KMS-11 (cell line): ENCODE results near the gene ZC3H6.

Experiments used
- H2AFZ ChIP-seq: fragments of 200-600 bp; sonication (generic); 2 replicates; pipeline ENCODE4 v1.6.1; 2016; ENCODE audit warnings: antibody characterized with exemption, mixed run types, low read depth
- H3K27ac ChIP-seq: fragments of 200-600 bp; sonication (generic); 2 replicates; pipeline ENCODE4 v1.6.1; 2016; ENCODE audit warnings: mild to moderate bottlenecking, mixed run types
- H3K27me3 ChIP-seq: fragments of 200-600 bp; sonication (generic); 2 replicates; pipeline ENCODE4 v1.6.1; 2017; ENCODE audit warnings: mild to moderate bottlenecking, low read depth, mixed run types, moderate library complexity; ENCODE audit not compliant: insufficient read depth
- H3K36me3 ChIP-seq: fragments of 200-600 bp; sonication (generic); 2 replicates; pipeline ENCODE4 v1.6.1; 2017; ENCODE audit warnings: mild to moderate bottlenecking, mixed run types; ENCODE audit not compliant: insufficient read depth
- H3K4me1 ChIP-seq: fragments of 200-600 bp; sonication (generic); 2 replicates; pipeline ENCODE4 v1.6.1; 2016; ENCODE audit warnings: mild to moderate bottlenecking, low read depth, mixed run types; ENCODE audit not compliant: poor library complexity, severe bottlenecking
- H3K4me2 ChIP-seq: fragments of 200-600 bp; sonication (generic); 2 replicates; pipeline ENCODE4 v1.7.0; 2016; ENCODE audit warnings: mild to moderate bottlenecking, mixed run types
- H3K4me3 ChIP-seq: fragments of 200-600 bp; sonication (generic); IDR thresholded peaks from 2 replicates; pipeline ENCODE4 v1.6.1; 2017; ENCODE audit warnings: low read depth, low read length, mixed read lengths; ENCODE audit not compliant: insufficient read depth
- H3K79me2 ChIP-seq: fragments of 200-600 bp; sonication (generic); 2 replicates; pipeline ENCODE4 v1.6.1; 2016; ENCODE audit warnings: low read depth, mixed run types; ENCODE audit not compliant: insufficient read depth
- H3K9ac ChIP-seq: fragments of 200-600 bp; sonication (generic); 2 replicates; pipeline ENCODE4 v1.6.1; 2016; ENCODE audit warnings: mild to moderate bottlenecking, mixed run types
- H4K20me1 ChIP-seq: fragments of 200-600 bp; sonication (generic); 2 replicates; pipeline ENCODE4 v1.6.1; 2016; ENCODE audit warnings: mild to moderate bottlenecking, mixed run types; ENCODE audit not compliant: insufficient read depth
- CTCF ChIP-seq: fragments of 200-600 bp; sonication (generic); conservative IDR thresholded peaks from 2 replicates; pipeline ENCODE4 v1.6.1; 2017; ENCODE audit warnings: low read depth, mild to moderate bottlenecking, antibody characterized with exemption, low read length, moderate library complexity, mixed read lengths

ZC3H6 gene

GRCh38 chr2:112310906-112311305 is 35.5 kb downstream of the ZC3H6 start:
- H3K4me3 ChIP-seq = no peak overlapping the region
- no peak for TF ChIP-seq CTCF
- H3K27me3 ChIP-seq = no peaks in the 10 kb centered on the region
- H2AFZ ChIP-seq = no peak overlapping the region
- no peak overlapping the region for H3K9ac ChIP-seq
- no peaks in the 10 kb centered on the region for H3K79me2 ChIP-seq
- no peak overlapping the region for H3K27ac ChIP-seq
- H3K4me2 ChIP-seq = no peak overlapping the region
- no peaks in the 10 kb centered on the region for H3K36me3 ChIP-seq
- H4K20me1 ChIP-seq = no peaks in the 10 kb centered on the region
- H3K4me1 ChIP-seq = no peaks in the 10 kb centered on the region

- Histone ChIP-seq H3K4me3 (no peak overlapping the region), H3K27me3 (no peaks in the 10 kb centered on the region)
- no peak for TF ChIP-seq CTCF
Measured at GRCh38 chr2:112311932-112312331, 36.5 kb downstream of the ZC3H6 start.

GRCh38 chr2:112312821-112313220 is 37.4 kb downstream of the ZC3H6 start:
- Histone ChIP-seq H3K9ac (no peak overlapping the region), H3K79me2 (no peaks in the 10 kb centered on the region), H3K36me3 (no peaks in the 10 kb centered on the region), H3K4me3 (no peak overlapping the region), H2AFZ (no peak overlapping the region), H3K4me1 (no peaks in the 10 kb centered on the region), H3K27ac (no peak overlapping the region), H4K20me1 (no peaks in the 10 kb centered on the region), H3K4me2 (no peak overlapping the region), H3K27me3 (no peaks in the 10 kb centered on the region)
- no peak for TF ChIP-seq CTCF

More at GRCh38 chr2:112311932-112312331, 36.5 kb downstream of the ZC3H6 start:
- H4K20me1 ChIP-seq = no peaks in the 10 kb centered on the region
- H3K36me3 ChIP-seq = no peaks in the 10 kb centered on the region
- H3K27ac ChIP-seq = no peak overlapping the region
- H3K4me2 ChIP-seq = no peak overlapping the region
- no peak overlapping the region for H2AFZ ChIP-seq
- no peaks in the 10 kb centered on the region for H3K79me2 ChIP-seq
- no peaks in the 10 kb centered on the region for H3K4me1 ChIP-seq
- no peak overlapping the region for H3K9ac ChIP-seq

- H3K4me2 ChIP-seq = no peak overlapping the region
- no peaks in the 10 kb centered on the region for H4K20me1 ChIP-seq
- TF ChIP-seq CTCF = no peak
- H3K79me2 ChIP-seq = no peaks in the 10 kb centered on the region
- H3K4me1 ChIP-seq = no peaks in the 10 kb centered on the region
- no peaks in the 10 kb centered on the region for H3K36me3 ChIP-seq
- no peak overlapping the region for H3K27ac ChIP-seq
- H3K27me3 ChIP-seq = no peaks in the 10 kb centered on the region
- H3K4me3 ChIP-seq = no peak overlapping the region
- H2AFZ ChIP-seq = no peak overlapping the region
- H3K9ac ChIP-seq = no peak overlapping the region
Measured at GRCh38 chr2:112314856-112315255, 39.5 kb downstream of the ZC3H6 start.
